Keratinocyte (primary cell): ENCODE measurements around the gene DMRT3. TPM values are rescaled to one million over a fixed set of nuclear protein-coding genes. Genes with fewer than 3 reads are reported as not detected.

Experiments used
- DNase-seq: peaks from one replicate; pipeline ENCODE4 v3.0.0-alpha.2; 2011; ENCODE audit warnings: low read depth, missing footprints, low spot score
- FAIRE-seq: peaks from 2 replicates; lab custom pipeline; 2011; peaks lifted over from hg19 to GRCh38; lab: Jason Lieb, UNC
- H2AFZ ChIP-seq: 2 replicates; pipeline ENCODE4 v1.6.0; 2012; ENCODE audit warnings: low read length, control low read depth, inconsistent platforms; ENCODE audit not compliant: control insufficient read depth
- H3K27ac ChIP-seq: 2 replicates; pipeline ENCODE4 v1.5.1; 2011; ENCODE audit warnings: low read length; ENCODE audit not compliant: control insufficient read depth, insufficient read depth
- H3K27me3 ChIP-seq: 3 replicates; pipeline ENCODE4 v1.6.0; 2011; ENCODE audit warnings: low read length; ENCODE audit not compliant: control insufficient read depth, insufficient read depth; ENCODE audit errors: extremely low read depth
- H3K36me3 ChIP-seq, 2 experiments: 2 replicates in 1 of 2; 3 replicates in 1 of 2; pipeline ENCODE4 v1.5.1; 2011; ENCODE audit warnings: low read length in 2 of 2, mild to moderate bottlenecking in 1 of 2; ENCODE audit not compliant: control insufficient read depth in 2 of 2, insufficient read depth in 2 of 2; ENCODE audit errors: extremely low read depth in 1 of 2
- H3K4me1 ChIP-seq: 3 replicates; pipeline ENCODE4 v1.5.1; 2011; ENCODE audit warnings: low read length; ENCODE audit not compliant: control insufficient read depth, insufficient read depth; ENCODE audit errors: extremely low read depth
- H3K4me2 ChIP-seq: 3 replicates; pipeline ENCODE4 v1.6.0; 2011; ENCODE audit warnings: low read depth, low read length; ENCODE audit not compliant: control insufficient read depth, insufficient read depth; ENCODE audit errors: extremely low read depth
- H3K4me3 ChIP-seq, 3 experiments: fragments of 200-600 bp in 1 of 3; sonication (generic) in 1 of 3; 2 replicates in 2 of 3; 3 replicates in 1 of 3; pipeline ENCODE4 v1.5.1; 2011 to 2016; ENCODE audit warnings: low read length in 3 of 3, mild to moderate bottlenecking in 3 of 3, control low read depth in 2 of 3, inconsistent platforms in 1 of 3, low read depth in 1 of 3, mixed read lengths in 1 of 3, mixed run types in 1 of 3, moderate library complexity in 1 of 3; ENCODE audit not compliant: control insufficient read depth in 2 of 3, insufficient read depth in 2 of 3; ENCODE audit errors: extremely low read depth in 1 of 3
- H3K79me2 ChIP-seq: 2 replicates; pipeline ENCODE4 v1.6.0; 2012; ENCODE audit warnings: low read length; ENCODE audit not compliant: control insufficient read depth, insufficient read depth
- H3K9ac ChIP-seq: 3 replicates; pipeline ENCODE4 v1.6.0; 2011; ENCODE audit warnings: low read length; ENCODE audit not compliant: control insufficient read depth, insufficient read depth; ENCODE audit errors: extremely low read depth
- H3K9me1 ChIP-seq: 3 replicates; pipeline ENCODE4 v1.6.0; 2011; ENCODE audit warnings: low read length; ENCODE audit not compliant: control insufficient read depth, insufficient read depth; ENCODE audit errors: extremely low read depth
- H3K9me3 ChIP-seq: 2 replicates; pipeline ENCODE4 v1.5.1; 2012; ENCODE audit warnings: low read depth, low read length; ENCODE audit not compliant: control insufficient read depth
- H4K20me1 ChIP-seq: 3 replicates; pipeline ENCODE4 v1.6.0; 2011; ENCODE audit warnings: low read length; ENCODE audit not compliant: control insufficient read depth, insufficient read depth; ENCODE audit errors: extremely low read depth
- EZH2 ChIP-seq: IDR thresholded peaks from one replicate; pipeline ENCODE4 v1.6.1; 2012; ENCODE audit warnings: inconsistent platforms, mild to moderate bottlenecking, low read length, moderate library complexity
- dilution Hi-C: fragments of 300-500 bp; cut with MboI; formaldehyde crosslinking; loops from one replicate; pipeline ENCODE4 v1.7.0; 2020; ENCODE audit warnings: low sequenced_read_pairs; ENCODE audit not compliant: extremely low pct_ligation_motif_present
- polyA plus RNA-seq, 5 experiments: library from polyadenylated mRNA; depleted of rRNA in 3 of 5; stranded (reverse) in 3 of 5; stranded (forward) in 1 of 5; unstranded in 1 of 5; fragments of >200 nt; gene quantifications; 1 replicate in 1 of 5; 2 replicates in 3 of 5; 3 replicates in 1 of 5; pipeline versions ENCODE4 v1.2.1 to v1.2.3, GENCODE V29; 2011 to 2012; ENCODE audit warnings: missing spikeins in 2 of 5, low read depth in 1 of 5, low replicate concordance in 1 of 5
- TF ChIP-seq, protein P1 (sequence below), 3 experiments: IDR thresholded peaks in 1 of 3; conservative IDR thresholded peaks in 1 of 3; optimal IDR thresholded peaks in 1 of 3; 2 replicates in 2 of 3; 3 replicates in 1 of 3; pipeline versions ENCODE3 to v1.5.1; 2011; ENCODE audit warnings: low read length in 3 of 3, mild to moderate bottlenecking in 3 of 3, moderate library complexity in 2 of 3, control low read depth in 1 of 3, inconsistent platforms in 1 of 3; ENCODE audit not compliant: insufficient read depth in 2 of 3; ENCODE audit errors: extremely low read depth in 1 of 3

DMRT3 gene
- polyA plus RNA-seq, 1 donor (not counting 4 experiments of a cell fraction or from before 2014, with no cell fraction given), result not detected

DNA sequence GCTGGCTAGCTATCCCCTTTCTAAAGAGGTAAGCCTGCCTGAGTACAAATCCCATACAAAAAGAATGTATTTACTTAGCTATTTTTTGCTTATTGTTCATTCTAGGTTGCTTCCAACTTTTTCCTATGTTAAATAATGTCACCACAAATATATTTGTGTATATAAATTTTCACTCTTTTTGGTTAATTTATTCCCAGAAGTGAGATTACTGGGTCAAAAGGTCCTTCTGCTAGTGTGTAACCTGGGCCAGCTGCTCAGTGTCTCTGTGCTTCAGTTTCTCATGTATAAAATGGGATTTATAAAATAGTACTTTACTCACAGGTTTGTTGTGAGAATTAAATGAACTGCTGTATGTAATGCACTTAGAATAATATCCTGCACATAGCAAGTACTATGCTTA lies 49.8 kb downstream of the DMRT3 start:
- Histone ChIP-seq H3K9ac (no peak overlapping the region), H3K27me3 (no peaks in the 10 kb centered on the region), H3K79me2 (no peaks in the 10 kb centered on the region), H3K27ac (no peak overlapping the region), H3K9me1 (no peaks in the 10 kb centered on the region), H3K4me1 (no peaks in the 10 kb centered on the region), H4K20me1 (no peaks in the 10 kb centered on the region), H3K36me3 (no peaks in the 10 kb centered on the region), H3K9me3 (no peaks in the 10 kb centered on the region), H3K4me3 (no peak overlapping the region), H2AFZ (no peak overlapping the region), H3K4me2 (no peak overlapping the region)
- DNase-seq (no peak), FAIRE-seq (no peak)
- no peak for TF ChIP-seq EZH2
- TF ChIP-seq, protein P1, sequence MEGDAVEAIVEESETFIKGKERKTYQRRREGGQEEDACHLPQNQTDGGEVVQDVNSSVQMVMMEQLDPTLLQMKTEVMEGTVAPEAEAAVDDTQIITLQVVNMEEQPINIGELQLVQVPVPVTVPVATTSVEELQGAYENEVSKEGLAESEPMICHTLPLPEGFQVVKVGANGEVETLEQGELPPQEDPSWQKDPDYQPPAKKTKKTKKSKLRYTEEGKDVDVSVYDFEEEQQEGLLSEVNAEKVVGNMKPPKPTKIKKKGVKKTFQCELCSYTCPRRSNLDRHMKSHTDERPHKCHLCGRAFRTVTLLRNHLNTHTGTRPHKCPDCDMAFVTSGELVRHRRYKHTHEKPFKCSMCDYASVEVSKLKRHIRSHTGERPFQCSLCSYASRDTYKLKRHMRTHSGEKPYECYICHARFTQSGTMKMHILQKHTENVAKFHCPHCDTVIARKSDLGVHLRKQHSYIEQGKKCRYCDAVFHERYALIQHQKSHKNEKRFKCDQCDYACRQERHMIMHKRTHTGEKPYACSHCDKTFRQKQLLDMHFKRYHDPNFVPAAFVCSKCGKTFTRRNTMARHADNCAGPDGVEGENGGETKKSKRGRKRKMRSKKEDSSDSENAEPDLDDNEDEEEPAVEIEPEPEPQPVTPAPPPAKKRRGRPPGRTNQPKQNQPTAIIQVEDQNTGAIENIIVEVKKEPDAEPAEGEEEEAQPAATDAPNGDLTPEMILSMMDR (optimal IDR thresholded peaks at IDR 0.05 in 1 of 3, IDR thresholded peaks at IDR 0.05 in 1 of 3, conservative IDR thresholded peaks at IDR 0.05 in 1 of 3; ENCODE audit: extremely low read depth in 1 of 3, insufficient read depth in 2 of 3, low read length in 3 of 3), result no peak
- dilution Hi-C loops, result no loop called here

DNA sequence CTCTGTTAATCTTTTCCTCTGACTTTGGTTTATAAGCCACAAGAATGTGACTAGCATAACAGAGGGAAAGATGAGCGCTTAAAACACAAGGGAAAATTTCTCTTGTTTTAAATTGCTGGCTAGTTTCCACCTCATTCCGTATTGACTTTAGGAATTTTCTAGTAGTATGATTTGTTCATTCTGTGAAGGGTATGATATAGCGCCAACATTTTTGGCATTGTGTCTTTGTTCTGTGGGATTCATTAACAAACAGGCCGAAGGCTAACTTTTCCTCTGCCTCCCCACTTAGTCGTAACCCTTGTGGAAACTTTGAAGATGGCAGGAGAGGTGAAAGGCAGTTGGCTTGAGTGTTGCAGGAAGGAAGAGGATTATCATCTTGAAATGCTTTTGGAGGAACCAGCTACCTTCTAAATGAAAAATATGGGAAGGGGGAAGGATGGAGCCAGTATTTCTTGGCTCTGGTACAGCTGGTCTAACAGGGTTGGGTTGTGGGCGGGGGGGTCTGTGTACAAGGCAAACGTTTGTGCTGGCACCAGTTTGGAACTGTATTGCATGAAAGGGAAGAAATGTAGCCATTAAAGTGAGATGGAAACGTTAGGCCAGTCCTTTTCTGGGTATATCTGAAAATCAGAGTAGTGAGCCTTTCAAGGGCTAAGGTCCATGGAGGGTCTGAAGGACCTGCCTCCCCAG lies 52.2 kb downstream of the DMRT3 start:
- DNase-seq, result no peak
- no peak for FAIRE-seq
- Histone ChIP-seq H3K9me3 (no peaks in the 10 kb centered on the region), H3K36me3 (no peaks in the 10 kb centered on the region), H3K27ac (no peak overlapping the region), H3K27me3 (no peaks in the 10 kb centered on the region), H4K20me1 (no peaks in the 10 kb centered on the region), H3K4me3 (no peak overlapping the region), H3K9me1 (no peaks in the 10 kb centered on the region), H3K4me1 (no peaks in the 10 kb centered on the region), H3K79me2 (no peaks in the 10 kb centered on the region), H2AFZ (no peak overlapping the region), H3K4me2 (no peak overlapping the region), H3K9ac (no peak overlapping the region)
- TF ChIP-seq, protein P1 (optimal IDR thresholded peaks at IDR 0.05 in 1 of 3, IDR thresholded peaks at IDR 0.05 in 1 of 3, conservative IDR thresholded peaks at IDR 0.05 in 1 of 3; ENCODE audit: extremely low read depth in 1 of 3, insufficient read depth in 2 of 3, low read length in 3 of 3), result no peak
- no peak for TF ChIP-seq EZH2
- dilution Hi-C loops, result no loop called here
